ENCODE measurements around the gene OR4E1. TPM values are rescaled to one million over a fixed set of nuclear protein-coding genes. Genes with fewer than 3 reads are reported as not detected.

The OR4E1 gene
- total RNA-seq, 1 donor from 2014 or later = not detected

DNA sequence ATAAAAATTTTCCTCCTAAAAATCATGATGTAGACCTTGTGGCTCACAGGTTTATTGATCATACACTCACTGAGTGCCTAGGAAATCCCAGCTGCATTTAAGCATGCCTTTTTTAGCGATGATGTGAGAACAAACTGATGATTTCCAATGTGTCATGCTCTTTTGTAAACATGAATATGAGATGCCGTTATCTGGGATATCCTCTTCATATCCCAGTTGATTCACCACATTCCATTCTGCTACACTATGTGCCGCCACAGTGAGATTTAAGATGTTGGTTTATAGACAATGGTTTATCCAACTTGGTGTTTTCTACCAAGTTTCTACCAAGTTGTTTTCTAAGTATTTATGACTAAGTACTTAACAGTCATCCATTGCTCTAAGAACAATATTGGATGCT lies 5.2 kb downstream of the OR4E1 start:
- TF ChIP-seq EZH2phosphoT487 (IDR thresholded peaks at IDR 0.05) = no peak
- TF ChIP-seq EZH2 (IDR thresholded peaks at IDR 0.05) = no peak
- TF ChIP-seq, protein P1, sequence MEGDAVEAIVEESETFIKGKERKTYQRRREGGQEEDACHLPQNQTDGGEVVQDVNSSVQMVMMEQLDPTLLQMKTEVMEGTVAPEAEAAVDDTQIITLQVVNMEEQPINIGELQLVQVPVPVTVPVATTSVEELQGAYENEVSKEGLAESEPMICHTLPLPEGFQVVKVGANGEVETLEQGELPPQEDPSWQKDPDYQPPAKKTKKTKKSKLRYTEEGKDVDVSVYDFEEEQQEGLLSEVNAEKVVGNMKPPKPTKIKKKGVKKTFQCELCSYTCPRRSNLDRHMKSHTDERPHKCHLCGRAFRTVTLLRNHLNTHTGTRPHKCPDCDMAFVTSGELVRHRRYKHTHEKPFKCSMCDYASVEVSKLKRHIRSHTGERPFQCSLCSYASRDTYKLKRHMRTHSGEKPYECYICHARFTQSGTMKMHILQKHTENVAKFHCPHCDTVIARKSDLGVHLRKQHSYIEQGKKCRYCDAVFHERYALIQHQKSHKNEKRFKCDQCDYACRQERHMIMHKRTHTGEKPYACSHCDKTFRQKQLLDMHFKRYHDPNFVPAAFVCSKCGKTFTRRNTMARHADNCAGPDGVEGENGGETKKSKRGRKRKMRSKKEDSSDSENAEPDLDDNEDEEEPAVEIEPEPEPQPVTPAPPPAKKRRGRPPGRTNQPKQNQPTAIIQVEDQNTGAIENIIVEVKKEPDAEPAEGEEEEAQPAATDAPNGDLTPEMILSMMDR (IDR thresholded peaks at IDR 0.05) = no peak
- no peaks in the 10 kb centered on the region for H3K4me1 Mint-ChIP-seq
- H3K36me3 Mint-ChIP-seq = no peaks in the 10 kb centered on the region
- H3K27ac Mint-ChIP-seq = no peak overlapping the region
- no peak overlapping the region for H3K9ac ChIP-seq
- H3K9me3 Mint-ChIP-seq = peaks cover 3% of the 10 kb centered on the region
- H3K4me3 ChIP-seq = no peak overlapping the region
- no peaks in the 10 kb centered on the region for H3K79me2 ChIP-seq (ENCODE audit: low read depth)
- peaks cover 5% of the 10 kb centered on the region for H3K27me3 Mint-ChIP-seq (ENCODE audit: insufficient read depth, low read depth)
- DNase-seq (ENCODE audit: low spot score) = no peak
- H3K4me2 ChIP-seq = no peak overlapping the region
- no peaks in the 10 kb centered on the region for H3K4me1 ChIP-seq
- H2AFZ ChIP-seq (replicated peaks) = no peak overlapping the region
- no peaks in the 10 kb centered on the region for H3K9me3 ChIP-seq (ENCODE audit: low read depth)
- H3K27me3 ChIP-seq = no peaks in the 10 kb centered on the region
- H3K36me3 ChIP-seq = no peaks in the 10 kb centered on the region
- no peaks in the 10 kb centered on the region for H4K20me1 ChIP-seq (ENCODE audit: low read depth)
- no peak overlapping the region for H3K27ac ChIP-seq
- no peak overlapping the region for H3K4me3 Mint-ChIP-seq
- H3F3A ChIP-seq (ENCODE audit: low read depth) = no peaks in the 10 kb centered on the region

DNA sequence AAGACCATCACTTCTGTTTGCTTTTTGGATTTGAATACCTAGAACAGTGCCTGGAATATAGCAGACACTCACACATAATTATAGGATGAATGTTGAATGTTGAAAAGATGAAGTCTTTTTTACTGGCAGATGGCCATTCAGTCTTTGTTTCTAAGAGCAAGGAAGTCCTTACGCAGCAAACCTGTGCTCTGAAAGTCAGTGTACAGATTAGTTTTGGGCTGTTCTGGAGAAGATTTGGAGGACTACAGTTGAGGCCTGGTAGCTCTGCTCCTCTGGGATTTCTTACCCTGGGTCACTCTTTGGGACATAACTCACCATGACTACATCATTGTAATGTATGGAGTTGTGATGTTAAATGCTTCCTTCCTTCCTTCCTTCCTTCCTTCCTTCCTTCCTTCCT lies 16.6 kb downstream of the OR4E1 start:
- no peak overlapping the region for H3K4me2 ChIP-seq
- H3K4me1 ChIP-seq = no peaks in the 10 kb centered on the region
- no peaks in the 10 kb centered on the region for H3K79me2 ChIP-seq (ENCODE audit: low read depth)
- peak overlapping the region; percentile 45 for H2AFZ ChIP-seq (replicated peaks)
- no peaks in the 10 kb centered on the region for H3K4me1 Mint-ChIP-seq
- H3K27me3 Mint-ChIP-seq (ENCODE audit: insufficient read depth, low read depth) = no peaks in the 10 kb centered on the region
- no peaks in the 10 kb centered on the region for H4K20me1 ChIP-seq (ENCODE audit: low read depth)
- no peak overlapping the region for H3K9ac ChIP-seq
- no peak overlapping the region for H3K27ac ChIP-seq
- no peak overlapping the region for H3K4me3 Mint-ChIP-seq
- no peaks in the 10 kb centered on the region for H3K36me3 Mint-ChIP-seq
- no peak overlapping the region for H3K4me3 ChIP-seq
- no peaks in the 10 kb centered on the region for H3K9me3 Mint-ChIP-seq
- TF ChIP-seq EZH2 (IDR thresholded peaks at IDR 0.05) (no peak), EZH2phosphoT487 (IDR thresholded peaks at IDR 0.05) (no peak)
- TF ChIP-seq, protein P1 (IDR thresholded peaks at IDR 0.05) = no peak
- no peaks in the 10 kb centered on the region for H3K36me3 ChIP-seq
- DNase-seq (ENCODE audit: low spot score) = no peak
- no peaks in the 10 kb centered on the region for H3K27me3 ChIP-seq
- H3K27ac Mint-ChIP-seq = no peak overlapping the region
- no peaks in the 10 kb centered on the region for H3F3A ChIP-seq (ENCODE audit: low read depth)
- no peaks in the 10 kb centered on the region for H3K9me3 ChIP-seq (ENCODE audit: low read depth)

- no peak overlapping the region for H3K4me2 ChIP-seq
- Mint-ChIP-seq H3K9me3 (no peaks in the 10 kb centered on the region), H3K4me1 (no peaks in the 10 kb centered on the region), H3K27ac (no peak overlapping the region), H3K27me3 (ENCODE audit: insufficient read depth, low read depth) (peaks cover 3% of the 10 kb centered on the region), H3K4me3 (no peak overlapping the region), H3K36me3 (no peaks in the 10 kb centered on the region)
- no peaks in the 10 kb centered on the region for H3K27me3 ChIP-seq
- no peak for DNase-seq (ENCODE audit: low spot score)
- no peak overlapping the region for H3K27ac ChIP-seq
- no peaks in the 10 kb centered on the region for H3K79me2 ChIP-seq (ENCODE audit: low read depth)
- no peak overlapping the region for H3K9ac ChIP-seq
- H3K4me3 ChIP-seq = no peak overlapping the region
- H3K9me3 ChIP-seq (ENCODE audit: low read depth) = no peaks in the 10 kb centered on the region
- no peaks in the 10 kb centered on the region for H4K20me1 ChIP-seq (ENCODE audit: low read depth)
- H3K4me1 ChIP-seq = no peaks in the 10 kb centered on the region
- no peaks in the 10 kb centered on the region for H3F3A ChIP-seq (ENCODE audit: low read depth)
- no peaks in the 10 kb centered on the region for H3K36me3 ChIP-seq
- H2AFZ ChIP-seq (replicated peaks) = no peak overlapping the region
- no peak for TF ChIP-seq EZH2 (IDR thresholded peaks at IDR 0.05)
- TF ChIP-seq EZH2phosphoT487 (IDR thresholded peaks at IDR 0.05) = no peak
- TF ChIP-seq, protein P1 (IDR thresholded peaks at IDR 0.05) = no peak
These were observed 19.4 kb downstream of the OR4E1 start for GRCh38 chr14:21654215-21654614.

Data from neural progenitor cell (in vitro differentiated cells).